ENCODE measurements around the gene BANP. TPM values are rescaled to one million over a fixed set of nuclear protein-coding genes. Genes with fewer than 3 reads are reported as not detected.
"Not testable (repeated sequence)": the region's sequence is repeated elsewhere in the genome, so short reads cannot be mapped to it uniquely, and the experiment has no call there.

BANP gene
- total RNA-seq, 2 experiments from 2014 or later, result 26.8 to 31.0 TPM

DNA sequence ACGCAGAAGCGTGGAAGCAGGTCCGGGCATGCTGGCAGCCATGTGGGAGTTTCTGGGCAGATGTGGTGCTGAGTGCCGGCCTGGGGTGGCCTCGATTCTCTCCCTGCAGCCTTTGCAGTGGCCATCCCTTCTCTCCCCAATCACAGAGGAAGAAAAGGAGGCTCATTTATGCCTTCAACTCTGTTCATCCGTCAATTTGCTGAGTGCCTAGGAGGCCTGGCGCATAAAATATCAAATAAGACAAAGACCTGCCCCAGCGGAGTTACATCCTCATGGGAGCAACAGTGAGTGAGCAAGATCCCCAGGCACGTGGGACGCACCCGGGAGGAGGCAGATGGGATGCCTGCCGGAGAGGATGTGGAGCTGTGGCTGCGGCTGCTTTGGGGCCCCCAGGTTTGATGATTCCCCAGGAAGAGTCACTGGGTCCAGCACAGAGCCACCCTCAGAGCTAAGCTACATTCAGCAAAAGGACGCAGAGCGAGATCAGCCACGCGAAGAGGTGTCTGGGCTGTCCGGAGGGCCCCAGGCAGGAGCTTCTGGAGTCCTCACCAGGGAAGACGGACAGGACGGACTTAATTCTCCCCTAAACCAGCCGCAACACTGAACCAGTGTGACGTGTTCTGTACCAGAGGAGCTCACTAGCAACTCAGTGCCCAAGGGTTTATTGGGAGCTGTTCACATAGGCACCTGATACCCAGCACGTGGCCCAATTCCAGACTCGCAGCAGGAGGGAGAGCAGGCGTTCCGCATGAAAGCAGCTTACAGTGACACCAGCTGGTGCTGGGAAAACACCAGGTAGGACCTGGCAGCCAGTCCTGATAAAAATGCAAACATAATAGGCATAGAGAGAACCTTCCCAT is 26.2 kb upstream of the BANP start:
- ChIA-PET POLR2A (no interaction called here), CTCF (interaction anchor here (0.6 kb wide), 1 partner anchor 16 kb away, joined by 3 read pairs; no protein-coding TSS in a partner anchor)

GRCh38 chr16:87926246-87927194 is 24.7 kb upstream of the BANP start:
- ChIA-PET CTCF (no interaction called here), POLR2A (no interaction called here)

- ChIA-PET POLR2A (no interaction called here), CTCF (no interaction called here)
Observed at GRCh38 chr16:87927195-87927562, 24.1 kb upstream of the BANP start.

- ChIA-PET POLR2A (no interaction called here), CTCF (interaction anchor here (0.7 to 1.6 kb wide), 2 partner anchors 23 to 180 kb away, joined by 3 to 4 read pairs; no protein-coding TSS in a partner anchor)
Observed at GRCh38 chr16:87929986-87930385, 21.2 kb upstream of the BANP start.

GRCh38 chr16:87930456-87930855 is 20.8 kb upstream of the BANP start:
- CTCF ChIA-PET, result interaction anchor here (0.7 kb wide), 1 partner anchor 181 kb away, joined by 4 read pairs; no protein-coding TSS in a partner anchor
- POLR2A ChIA-PET, result no interaction called here

DNA sequence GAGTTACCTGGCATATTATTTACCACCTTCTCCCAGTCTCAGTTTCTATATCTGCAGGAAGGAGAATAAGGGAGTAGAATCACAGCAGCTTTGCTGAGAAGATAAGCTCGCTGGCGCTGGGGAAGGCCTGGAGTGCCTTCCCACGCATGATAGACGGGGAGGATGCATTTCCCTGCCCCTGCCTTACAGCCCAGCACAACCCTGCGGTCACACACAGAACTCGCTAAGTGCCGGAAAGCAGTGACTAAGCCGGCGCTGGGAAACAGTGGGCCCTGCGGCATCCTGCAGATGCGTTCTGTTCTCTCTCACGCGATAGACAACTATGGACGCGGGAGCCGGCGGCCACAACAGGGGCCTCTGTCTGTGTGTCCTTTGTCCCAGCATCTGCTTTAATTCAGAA is 19.7 kb upstream of the BANP start:
- ChIA-PET CTCF (no interaction called here), POLR2A (no interaction called here)

DNA sequence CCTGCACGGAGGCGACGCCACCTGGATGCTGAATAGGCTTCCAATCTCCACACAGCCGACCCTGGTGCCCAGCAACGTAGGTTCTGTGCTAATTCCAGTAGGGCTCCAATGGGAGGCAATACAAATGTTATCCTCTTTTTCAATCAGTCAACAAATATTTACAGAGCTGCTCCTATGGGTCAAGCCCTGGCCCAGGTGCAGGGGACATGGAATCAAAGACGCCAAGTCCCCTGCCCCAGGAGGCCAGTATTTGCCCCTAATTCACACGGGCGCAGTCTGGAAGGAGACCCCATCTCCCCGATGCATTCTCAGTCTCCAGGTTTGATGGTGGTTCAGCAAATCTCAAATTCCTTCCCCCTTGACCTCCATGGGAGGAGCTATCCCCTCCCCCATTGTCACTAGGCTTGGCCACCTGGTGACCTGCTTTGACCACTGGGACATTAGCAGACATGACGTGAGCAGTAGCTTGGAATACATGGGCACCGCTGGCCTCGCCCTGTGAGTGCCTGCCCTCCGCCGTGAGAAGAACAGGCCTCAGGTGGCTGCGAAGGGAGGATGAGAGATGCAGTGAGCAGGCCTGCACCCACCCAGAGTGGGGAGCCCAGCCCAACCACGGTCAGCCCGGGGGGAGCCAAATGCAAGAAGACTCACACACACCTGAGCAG is 18.6 kb upstream of the BANP start:
- POLR2A ChIA-PET, CTCF ChIA-PET: not testable (repeated sequence)

GRCh38 chr16:87933140-87933495 is 18.1 kb upstream of the BANP start:
- ChIA-PET POLR2A (no interaction called here), CTCF (no interaction called here)

DNA sequence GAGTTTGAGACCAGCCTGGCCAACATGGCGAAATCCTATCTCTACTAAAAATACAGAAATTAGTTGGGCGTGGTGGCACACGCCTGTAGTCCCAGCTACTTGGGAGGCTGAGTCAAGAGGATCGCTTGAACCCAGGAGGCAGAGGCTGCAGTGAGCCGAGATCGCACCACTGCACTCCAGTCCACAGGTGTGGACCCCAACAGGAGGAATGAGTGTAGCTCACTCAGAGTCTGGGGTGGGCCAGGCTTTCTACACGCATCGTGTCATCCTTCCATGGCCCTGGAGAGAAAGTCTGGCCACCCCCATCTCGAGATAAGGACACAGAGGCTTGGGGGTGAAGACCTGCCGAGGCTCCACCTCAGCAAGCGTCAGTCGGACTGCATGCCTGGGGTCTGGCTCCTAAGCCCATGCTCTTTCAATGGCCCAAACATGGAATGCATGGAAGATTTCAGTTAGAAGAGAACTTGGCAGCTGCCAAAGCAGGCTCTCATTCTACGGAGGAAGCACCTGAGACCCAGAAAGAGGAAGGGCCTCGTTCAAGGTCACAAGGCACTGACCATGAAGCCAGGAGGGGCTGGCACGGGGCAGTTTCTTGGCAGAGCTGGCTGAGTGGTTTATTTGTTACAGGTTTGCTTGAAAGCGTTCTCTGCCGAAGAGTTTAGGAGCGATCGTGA is 16.3 kb upstream of the BANP start:
- CTCF ChIA-PET, POLR2A ChIA-PET: not testable (repeated sequence)

DNA sequence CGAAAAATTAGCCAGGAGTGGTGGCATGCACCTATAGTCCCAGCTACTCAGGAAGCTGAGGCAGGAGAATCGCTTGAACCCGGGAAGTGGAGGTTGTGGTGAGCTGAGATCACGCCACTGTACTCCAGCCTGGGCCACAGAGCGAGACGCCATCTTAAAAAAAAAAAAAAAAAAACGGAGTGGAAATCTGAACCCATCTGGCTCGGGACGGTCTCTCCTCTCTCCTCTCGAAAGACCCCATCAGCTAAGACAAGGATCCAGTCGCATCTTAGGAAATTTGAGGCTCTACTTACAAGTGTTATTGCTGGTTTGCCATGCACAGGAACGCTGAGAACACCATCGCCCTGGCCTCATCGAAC is 15.2 kb upstream of the BANP start:
- CTCF ChIA-PET, POLR2A ChIA-PET: not testable (repeated sequence)

GRCh38 chr16:87936375-87937230 is 14.6 kb upstream of the BANP start, which contains the start of gene CA5A:
Gene CA5A (minus strand): TSS chr16:87936529. CDS start chr16:87936450, 79 bp downstream.
- ChIA-PET CTCF (interaction anchor here (0.6 kb wide), 1 partner anchor 156 kb away, joined by 6 read pairs; no protein-coding TSS in a partner anchor), POLR2A (interaction anchor here (0.7 kb wide), 1 partner anchor 120 kb away, joined by 3 read pairs; no protein-coding TSS in a partner anchor)

DNA sequence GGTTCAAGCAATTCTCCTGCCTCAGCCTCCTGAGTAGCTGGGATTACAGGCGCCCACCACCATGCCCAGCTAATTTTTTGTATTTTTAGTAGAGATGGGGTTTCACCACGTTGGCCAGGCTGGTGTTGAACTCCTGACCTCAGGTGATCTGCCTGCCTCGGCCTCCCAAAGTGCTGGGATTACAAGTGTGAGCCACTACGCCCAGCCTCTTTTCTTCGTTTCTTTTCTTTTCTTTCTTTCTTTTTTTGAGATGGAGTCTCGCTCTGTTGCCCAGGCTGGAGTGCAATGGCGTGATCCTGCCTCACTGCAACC is 14.0 kb upstream of the BANP start:
- POLR2A ChIA-PET, result interaction anchor here (0.7 kb wide), 1 partner anchor 119 kb away, joined by 3 read pairs; no protein-coding TSS in a partner anchor
- CTCF ChIA-PET, result interaction anchor here (0.6 kb wide), 1 partner anchor 157 kb away, joined by 6 read pairs; no protein-coding TSS in a partner anchor

DNA sequence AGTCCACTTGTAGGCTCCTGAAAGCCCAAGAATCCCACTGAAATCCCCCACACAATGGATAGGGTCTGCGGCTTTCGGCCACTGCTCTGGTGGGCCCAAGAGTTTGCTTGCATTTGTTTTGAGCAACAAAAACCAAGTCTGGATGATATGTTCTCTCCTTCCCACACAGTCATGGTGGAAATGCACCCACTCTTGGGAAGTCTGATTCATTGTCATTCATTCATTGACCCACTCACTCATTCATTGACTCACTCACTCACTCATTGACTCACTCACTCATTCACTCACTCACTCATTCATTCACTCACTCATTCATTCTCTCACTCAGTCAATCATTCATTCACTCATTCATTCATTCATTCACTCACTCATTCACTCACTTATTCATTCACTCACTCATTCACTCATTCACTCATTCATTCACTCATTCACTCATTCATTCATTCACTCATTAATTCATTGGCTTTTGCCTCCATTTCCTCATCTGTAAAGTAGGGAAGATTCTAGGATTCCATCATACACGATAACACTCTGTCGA is 12.8 kb upstream of the BANP start:
- POLR2A ChIA-PET, result no interaction called here
- CTCF ChIA-PET, result interaction anchor here (1.1 kb wide), 1 partner anchor 39 kb away, joined by 3 read pairs; no protein-coding TSS in a partner anchor

DNA sequence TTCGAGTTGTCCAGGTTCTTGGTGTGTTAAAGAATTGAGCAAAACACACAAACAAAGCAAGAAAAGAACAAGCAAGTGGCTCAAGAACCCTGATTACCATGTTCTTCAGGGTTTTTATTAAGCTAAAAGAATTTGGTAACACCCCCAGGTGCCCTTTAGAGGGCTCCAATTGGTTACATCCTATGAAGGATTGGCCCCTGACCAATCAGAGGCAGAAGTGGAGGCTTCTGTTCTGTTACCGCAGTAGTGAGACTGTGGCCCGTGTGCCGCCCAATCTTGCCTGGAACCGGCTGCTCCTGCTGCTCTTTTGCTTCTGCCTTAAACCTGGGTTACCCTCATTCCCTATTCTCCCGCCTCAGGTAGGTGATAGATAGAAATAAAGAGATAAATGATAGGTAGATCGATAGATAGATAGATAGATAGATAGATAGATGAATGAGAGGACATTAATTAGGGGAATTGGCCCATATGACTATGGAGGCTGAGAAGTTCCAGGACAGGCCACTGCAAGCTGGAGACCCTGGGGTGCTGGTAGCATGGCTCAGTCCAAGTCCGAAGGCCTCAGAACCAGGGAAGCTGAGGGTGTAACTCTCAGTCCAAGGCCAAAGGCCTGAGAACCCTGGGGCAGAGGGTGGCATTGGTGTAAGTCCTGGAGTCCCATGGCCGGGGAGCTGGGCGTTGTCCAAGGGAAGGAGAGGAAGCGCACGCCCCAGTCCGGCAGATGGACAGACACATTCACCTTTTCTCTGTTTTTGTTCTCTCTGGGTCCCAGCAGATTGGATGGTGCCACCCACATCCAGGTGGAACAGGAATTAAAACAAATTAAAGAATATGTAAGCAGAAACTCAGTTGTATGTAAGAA is 11.4 kb upstream of the BANP start:
- ChIA-PET CTCF (interaction anchor here (0.8 to 1.1 kb wide), 2 partner anchors 40 to 163 kb away, joined by 3 read pairs; no protein-coding TSS in a partner anchor), POLR2A (no interaction called here)

GRCh38 chr16:87942680-87943079 is 8.6 kb upstream of the BANP start:
- ChIA-PET CTCF (no interaction called here), POLR2A (interaction anchor here (0.6 kb wide), 1 partner anchor 162 kb away, joined by 9 read pairs; no protein-coding TSS in a partner anchor)

- POLR2A ChIA-PET, result no interaction called here
- CTCF ChIA-PET, result interaction anchor here (0.6 kb wide), 1 partner anchor 191 kb away, joined by 4 read pairs; no protein-coding TSS in a partner anchor
Observed at GRCh38 chr16:87945351-87946042, 5.7 kb upstream of the BANP start.

All from activated CD8-positive, alpha-beta memory T cell treated with anti-CD3 and anti-CD28 coated beads for 36 hours (primary cell).